Measurements from ENCODE around the gene C5orf22. TPM values are rescaled to one million over a fixed set of nuclear protein-coding genes. Genes with fewer than 3 reads are reported as not detected.

Gene C5orf22
- total and polyA plus RNA-seq, 3 experiments from 2014 or later, result 19.0 to 32.5 (median 29.8) TPM

DNA sequence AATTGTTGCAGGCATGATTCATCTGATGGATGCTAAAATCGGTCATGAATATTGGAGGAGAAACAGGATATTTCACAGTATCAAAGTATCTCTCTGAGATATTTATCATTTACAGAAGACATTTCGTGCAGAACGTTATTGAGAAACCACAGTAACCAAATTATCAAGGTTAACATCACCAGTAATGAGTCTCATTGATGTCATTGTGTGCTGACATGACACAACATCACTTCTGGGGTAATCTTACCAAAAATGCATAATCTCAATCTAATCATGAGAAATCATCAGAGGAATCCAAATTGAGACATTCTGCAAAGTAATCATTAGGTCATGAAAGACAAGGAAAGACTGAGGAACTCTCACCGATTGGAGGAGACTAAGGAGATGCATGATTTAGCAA, 42.7 kb downstream of the C5orf22 start:
- H3K4me1 Mint-ChIP-seq, result no peaks in the 10 kb centered on the region
- Histone ChIP-seq H3K4me3 (ENCODE audit: low read length) (no peak overlapping the region), H3K9me3 (ENCODE audit: low read length) (no peaks in the 10 kb centered on the region), H3K4me1 (ENCODE audit: insufficient read depth, low read length) (no peaks in the 10 kb centered on the region), H3K27ac (ENCODE audit: low read depth, low read length) (no peak overlapping the region), H3K36me3 (ENCODE audit: insufficient read depth, low read length) (no peaks in the 10 kb centered on the region), H3K27me3 (ENCODE audit: insufficient read depth, low read length, poor library complexity, severe bottlenecking) (no peaks in the 10 kb centered on the region)
- H3K4me3 Mint-ChIP-seq, result no peak overlapping the region
- DNase-seq, result no peak
- H3K27ac Mint-ChIP-seq, result no peak overlapping the region
- ChIA-PET POLR2A (no interaction called here), CTCF (no interaction called here)
- H3K9me3 Mint-ChIP-seq, result no peaks in the 10 kb centered on the region
- H3K36me3 Mint-ChIP-seq, result no peaks in the 10 kb centered on the region
- peaks cover 1 to 31% of the 10 kb centered on the region in 2 donors for H3K27me3 Mint-ChIP-seq

DNA sequence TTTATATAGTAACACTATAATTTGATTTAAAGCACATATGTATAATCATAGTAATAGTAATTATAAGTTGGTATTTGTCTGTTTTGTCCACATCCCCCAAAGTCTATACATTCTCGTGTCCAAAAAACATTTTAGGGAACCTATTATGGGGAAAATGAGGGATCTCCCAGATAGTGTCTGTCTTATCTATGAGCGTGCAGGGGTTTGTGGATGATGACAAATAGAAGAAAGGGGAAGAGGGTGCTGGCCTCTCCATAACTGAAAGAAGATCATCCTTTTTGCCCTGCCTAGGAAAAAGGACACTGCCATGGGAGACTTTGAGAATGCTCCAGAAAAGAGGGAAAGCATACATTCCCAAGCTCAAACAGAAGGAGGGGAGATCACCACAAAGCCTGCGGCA, 45.3 kb downstream of the C5orf22 start:
- Histone ChIP-seq H3K36me3 (ENCODE audit: insufficient read depth, low read length) (no peaks in the 10 kb centered on the region), H3K4me3 (ENCODE audit: low read length) (no peak overlapping the region), H3K27me3 (ENCODE audit: insufficient read depth, low read length, poor library complexity, severe bottlenecking) (no peaks in the 10 kb centered on the region), H3K4me1 (ENCODE audit: insufficient read depth, low read length) (no peaks in the 10 kb centered on the region), H3K27ac (ENCODE audit: low read depth, low read length) (no peak overlapping the region), H3K9me3 (ENCODE audit: low read length) (no peaks in the 10 kb centered on the region)
- Mint-ChIP-seq H3K27me3 (peaks cover 5 to 29% of the 10 kb centered on the region in 2 donors), H3K9me3 (no peaks in the 10 kb centered on the region), H3K4me3 (no peak overlapping the region), H3K36me3 (no peaks in the 10 kb centered on the region), H3K27ac (peak overlapping the region in 1 of 8 donors; percentile 78), H3K4me1 (no peaks in the 10 kb centered on the region)
- POLR2A ChIA-PET, result no interaction called here
- DNase-seq, result no peak
- CTCF ChIA-PET, result no interaction called here

DNA sequence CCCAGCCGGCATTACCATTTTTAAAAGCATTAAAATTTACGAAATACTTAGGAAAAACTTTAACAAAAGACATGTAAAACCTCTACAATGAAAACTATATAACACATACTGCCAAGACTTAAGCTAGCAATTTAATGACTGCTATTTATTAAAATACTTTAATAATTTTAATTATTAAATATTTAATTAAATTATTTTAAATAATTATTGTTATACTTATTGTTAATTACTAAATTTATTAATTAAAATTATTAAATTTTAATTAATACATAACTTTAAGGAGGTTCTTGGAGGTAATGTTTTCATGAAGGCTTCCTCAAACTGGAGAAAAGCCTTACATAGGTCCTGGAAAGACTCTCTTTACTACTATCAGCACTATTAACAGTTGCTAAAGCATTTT, 47.5 kb downstream of the C5orf22 start:
- Histone ChIP-seq H3K36me3 (ENCODE audit: insufficient read depth, low read length) (no peaks in the 10 kb centered on the region), H3K9me3 (ENCODE audit: low read length) (no peaks in the 10 kb centered on the region), H3K4me1 (ENCODE audit: insufficient read depth, low read length) (no peaks in the 10 kb centered on the region), H3K4me3 (ENCODE audit: low read length) (no peak overlapping the region), H3K27ac (ENCODE audit: low read depth, low read length) (no peak overlapping the region), H3K27me3 (ENCODE audit: insufficient read depth, low read length, poor library complexity, severe bottlenecking) (no peaks in the 10 kb centered on the region)
- CTCF ChIA-PET, result no interaction called here
- POLR2A ChIA-PET, result no interaction called here
- H3K9me3 Mint-ChIP-seq, result no peaks in the 10 kb centered on the region
- H3K27me3 Mint-ChIP-seq, result peaks cover 6 to 36% of the 10 kb centered on the region in 2 donors
- no peak for DNase-seq
- no peaks in the 10 kb centered on the region for H3K4me1 Mint-ChIP-seq
- H3K36me3 Mint-ChIP-seq, result no peaks in the 10 kb centered on the region
- H3K27ac Mint-ChIP-seq, result no peak overlapping the region
- no peak overlapping the region for H3K4me3 Mint-ChIP-seq

DNA sequence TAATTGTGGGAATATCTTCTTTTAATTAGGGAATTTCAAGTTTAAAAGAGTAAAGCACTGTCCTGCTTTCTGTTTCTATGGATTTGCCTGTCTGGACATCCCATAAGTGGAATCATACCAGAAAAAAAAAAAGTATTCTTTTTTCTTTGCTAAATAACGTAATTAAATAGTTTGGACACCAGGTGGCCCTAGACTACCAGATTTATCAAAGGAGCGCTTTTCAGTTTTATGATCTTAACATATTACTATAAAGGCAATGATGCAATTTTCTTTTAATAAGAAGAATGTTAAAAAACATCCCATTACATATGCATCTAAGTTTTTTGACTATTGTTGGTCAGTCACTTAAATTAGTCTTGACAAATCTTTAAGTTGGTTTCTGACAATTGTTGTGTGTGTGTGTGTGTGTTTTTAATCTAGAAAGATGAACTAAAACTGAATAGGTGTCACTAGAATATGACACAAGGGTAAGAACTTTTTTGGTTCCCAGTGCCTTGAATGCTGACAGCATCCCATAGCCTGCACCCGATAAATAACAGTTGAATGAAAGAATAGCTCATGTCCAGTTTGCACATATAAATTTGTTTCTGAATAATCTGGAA, 49.5 kb downstream of the C5orf22 start:
- Mint-ChIP-seq H3K27me3 (peaks cover 13 to 32% of the 10 kb centered on the region in 2 donors), H3K36me3 (no peaks in the 10 kb centered on the region), H3K27ac (no peak overlapping the region), H3K4me1 (no peaks in the 10 kb centered on the region), H3K9me3 (no peaks in the 10 kb centered on the region), H3K4me3 (no peak overlapping the region)
- Histone ChIP-seq H3K27ac (ENCODE audit: low read depth, low read length) (no peak overlapping the region), H3K27me3 (ENCODE audit: insufficient read depth, low read length, poor library complexity, severe bottlenecking) (no peaks in the 10 kb centered on the region), H3K4me1 (ENCODE audit: insufficient read depth, low read length) (no peaks in the 10 kb centered on the region), H3K4me3 (ENCODE audit: low read length) (no peak overlapping the region), H3K36me3 (ENCODE audit: insufficient read depth, low read length) (no peaks in the 10 kb centered on the region), H3K9me3 (ENCODE audit: low read length) (no peaks in the 10 kb centered on the region)
- ChIA-PET POLR2A (no interaction called here), CTCF (interaction anchor here (0.5 to 0.6 kb wide), 2 partner anchors 481 to 702 kb away, joined by 3 read pairs; no protein-coding TSS in a partner anchor)
- peak in 1 of 5 donors; percentile 18 for DNase-seq

DNA sequence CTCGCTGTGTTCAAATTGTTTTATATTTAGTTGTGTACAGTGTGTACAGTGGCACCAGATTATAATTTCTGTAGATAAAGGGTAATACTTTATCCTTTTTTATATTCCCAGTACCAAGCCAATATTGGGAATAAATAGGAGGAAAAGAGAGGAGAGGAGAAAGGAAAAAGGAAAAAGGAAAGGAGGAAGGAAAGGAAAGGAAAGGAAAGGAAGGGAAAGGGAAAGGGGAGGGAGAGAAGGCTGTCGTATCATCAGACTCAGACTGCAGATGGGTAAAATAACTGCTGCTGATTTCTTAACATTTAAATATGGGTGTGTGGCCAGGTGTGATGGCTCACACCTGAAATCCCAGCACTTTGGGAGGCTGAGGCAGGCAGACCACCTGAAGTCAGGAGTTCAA, 51.0 kb downstream of the C5orf22 start:
- Histone ChIP-seq H3K27ac (ENCODE audit: low read depth, low read length) (no peak overlapping the region), H3K4me1 (ENCODE audit: insufficient read depth, low read length) (no peaks in the 10 kb centered on the region), H3K27me3 (ENCODE audit: insufficient read depth, low read length, poor library complexity, severe bottlenecking) (no peaks in the 10 kb centered on the region), H3K9me3 (ENCODE audit: low read length) (no peaks in the 10 kb centered on the region), H3K36me3 (ENCODE audit: insufficient read depth, low read length) (no peaks in the 10 kb centered on the region), H3K4me3 (ENCODE audit: low read length) (no peak overlapping the region)
- Mint-ChIP-seq H3K36me3 (no peaks in the 10 kb centered on the region), H3K27ac (no peak overlapping the region), H3K4me3 (no peak overlapping the region), H3K9me3 (no peaks in the 10 kb centered on the region), H3K4me1 (no peaks in the 10 kb centered on the region), H3K27me3 (peaks cover 16 to 26% of the 10 kb centered on the region in 2 donors)
- POLR2A ChIA-PET, result no interaction called here
- no peak for DNase-seq
- CTCF ChIA-PET, result interaction anchor here (1.3 kb wide), 1 partner anchor 10 kb away, joined by 3 read pairs; no protein-coding TSS in a partner anchor

DNA sequence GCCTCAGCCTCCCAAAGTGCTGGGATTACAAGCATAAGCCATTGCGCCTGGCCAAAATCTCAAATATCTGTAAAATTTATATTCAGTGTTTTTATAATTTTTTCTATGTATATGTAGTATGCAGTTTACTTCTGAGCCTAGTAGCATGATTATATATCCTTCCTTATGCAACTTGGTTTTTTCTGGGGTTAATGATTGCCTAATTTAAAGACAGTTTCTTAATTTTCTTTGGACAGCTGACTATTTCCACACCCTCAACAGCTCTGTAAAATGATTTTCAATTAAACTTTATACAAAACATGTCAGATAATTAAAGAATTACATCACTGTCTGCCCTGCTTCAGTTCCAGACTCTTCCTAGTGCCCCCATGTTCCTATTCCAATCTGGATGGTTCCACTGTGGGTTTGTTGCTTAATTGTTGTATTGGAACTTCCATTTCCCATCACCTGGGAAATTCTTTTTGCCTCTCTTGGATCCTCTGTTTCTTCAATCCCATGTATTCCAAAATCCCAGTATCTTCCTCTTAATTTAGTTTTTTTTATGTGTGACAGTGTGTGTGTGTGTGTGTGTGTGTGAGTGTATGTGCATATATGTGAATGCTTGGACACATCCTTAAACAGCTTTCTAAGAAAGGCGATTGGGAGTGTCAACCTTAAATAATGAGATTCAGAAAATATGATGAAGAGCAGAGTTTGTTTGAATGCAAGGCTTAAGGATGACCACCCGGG, 53.2 kb downstream of the C5orf22 start:
- peak overlapping the region in 1 of 8 donors; percentile 52 for H3K27ac Mint-ChIP-seq
- no peaks in the 10 kb centered on the region for H3K9me3 ChIP-seq (ENCODE audit: low read length)
- no peaks in the 10 kb centered on the region for H3K36me3 Mint-ChIP-seq
- POLR2A ChIA-PET, result no interaction called here
- no peaks in the 10 kb centered on the region for H3K36me3 ChIP-seq (ENCODE audit: insufficient read depth, low read length)
- no peaks in the 10 kb centered on the region for H3K27me3 ChIP-seq (ENCODE audit: insufficient read depth, low read length, poor library complexity, severe bottlenecking)
- H3K4me3 ChIP-seq (ENCODE audit: low read length), result no peak overlapping the region
- no peak for DNase-seq
- CTCF ChIA-PET, result no interaction called here
- H3K4me3 Mint-ChIP-seq, result no peak overlapping the region
- no peak overlapping the region for H3K27ac ChIP-seq (ENCODE audit: low read depth, low read length)
- H3K9me3 Mint-ChIP-seq, result no peaks in the 10 kb centered on the region
- no peaks in the 10 kb centered on the region for H3K4me1 Mint-ChIP-seq
- H3K4me1 ChIP-seq (ENCODE audit: insufficient read depth, low read length), result no peaks in the 10 kb centered on the region
- peaks cover 15 to 30% of the 10 kb centered on the region in 2 donors for H3K27me3 Mint-ChIP-seq

DNA sequence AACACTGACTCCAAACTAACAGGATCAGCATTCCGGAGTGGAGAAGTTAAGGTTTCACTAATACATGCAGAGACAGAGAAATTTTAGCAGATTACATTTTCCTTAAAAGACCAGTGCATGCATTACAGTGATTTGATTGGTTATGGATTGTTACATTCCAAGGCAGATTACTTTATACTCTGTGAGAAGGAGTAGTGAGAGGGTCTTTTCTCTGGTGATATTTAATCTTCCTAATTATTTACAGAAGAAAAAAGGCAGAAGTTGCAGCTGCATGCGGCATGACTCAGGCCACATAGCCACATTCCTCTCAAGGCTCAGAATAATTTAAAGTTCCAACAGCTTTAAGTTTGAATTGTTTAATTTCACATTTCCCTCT, 53.8 kb downstream of the C5orf22 start:
- POLR2A ChIA-PET, result no interaction called here
- Mint-ChIP-seq H3K4me3 (no peak overlapping the region), H3K9me3 (no peaks in the 10 kb centered on the region), H3K27me3 (peaks cover 15 to 30% of the 10 kb centered on the region in 2 donors), H3K4me1 (no peaks in the 10 kb centered on the region), H3K36me3 (no peaks in the 10 kb centered on the region), H3K27ac (no peak overlapping the region)
- no peak overlapping the region for H3K27ac ChIP-seq (ENCODE audit: low read depth, low read length)
- H3K9me3 ChIP-seq (ENCODE audit: low read length), result no peaks in the 10 kb centered on the region
- H3K4me3 ChIP-seq (ENCODE audit: low read length), result no peak overlapping the region
- no peaks in the 10 kb centered on the region for H3K36me3 ChIP-seq (ENCODE audit: insufficient read depth, low read length)
- H3K27me3 ChIP-seq (ENCODE audit: insufficient read depth, low read length, poor library complexity, severe bottlenecking), result no peaks in the 10 kb centered on the region
- CTCF ChIA-PET, result no interaction called here
- H3K4me1 ChIP-seq (ENCODE audit: insufficient read depth, low read length), result no peaks in the 10 kb centered on the region
- DNase-seq, result no peak

DNA sequence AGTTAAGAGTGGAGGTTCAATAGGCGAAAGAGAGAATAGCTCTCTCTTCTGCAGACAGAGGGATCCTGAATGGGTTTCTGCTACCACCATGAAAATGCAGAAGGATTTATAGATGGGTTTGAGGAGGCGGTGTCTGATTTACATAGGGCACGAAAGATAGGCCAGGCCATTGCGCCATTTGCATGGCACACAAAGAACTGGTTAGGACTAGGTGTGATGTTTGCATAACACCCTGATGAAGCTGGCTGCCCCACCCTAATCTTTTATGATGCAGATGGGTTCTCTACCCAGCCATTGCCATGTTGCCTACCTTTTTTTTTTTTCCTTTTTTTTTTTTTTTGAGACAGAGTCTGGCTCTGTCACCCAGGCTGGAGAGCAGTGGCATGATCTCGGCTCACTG, 55.4 kb downstream of the C5orf22 start:
- Mint-ChIP-seq H3K4me3 (no peak overlapping the region), H3K27ac (no peak overlapping the region), H3K27me3 (peaks cover 11 to 23% of the 10 kb centered on the region in 2 donors), H3K4me1 (no peaks in the 10 kb centered on the region), H3K9me3 (no peaks in the 10 kb centered on the region), H3K36me3 (no peaks in the 10 kb centered on the region)
- Histone ChIP-seq H3K27me3 (ENCODE audit: insufficient read depth, low read length, poor library complexity, severe bottlenecking) (no peaks in the 10 kb centered on the region), H3K36me3 (ENCODE audit: insufficient read depth, low read length) (no peaks in the 10 kb centered on the region), H3K27ac (ENCODE audit: low read depth, low read length) (no peak overlapping the region), H3K9me3 (ENCODE audit: low read length) (no peaks in the 10 kb centered on the region), H3K4me3 (ENCODE audit: low read length) (no peak overlapping the region), H3K4me1 (ENCODE audit: insufficient read depth, low read length) (no peaks in the 10 kb centered on the region)
- CTCF ChIA-PET, result interaction anchor here (0.6 kb wide), 1 partner anchor 19 kb away, joined by 4 read pairs; no protein-coding TSS in a partner anchor
- POLR2A ChIA-PET, result no interaction called here
- no peak for DNase-seq

All from CD8-positive, alpha-beta memory T cell (primary cell).